Neural cell (in vitro differentiated cells): ENCODE measurements around the gene ME2.

ENCODE experiments used
- CTCF ChIP-seq: fragments of 450-650 bp; IDR thresholded peaks from 2 replicates; pipeline ENCODE4 v1.5.1; 2014; ENCODE audit warnings: antibody characterized with exemption, mild to moderate bottlenecking, moderate library complexity; ENCODE audit not compliant: poor library complexity, severe bottlenecking
- EP300 ChIP-seq: fragments of 450-650 bp; conservative IDR thresholded peaks from 2 replicates; pipeline ENCODE4 v1.6.1; 2014; ENCODE audit warnings: antibody characterized with exemption, mild to moderate bottlenecking, moderate library complexity; ENCODE audit not compliant: poor library complexity, severe bottlenecking
- POLR2AphosphoS5 ChIP-seq: IDR thresholded peaks from 2 replicates; pipeline ENCODE4 v1.6.1; 2012

DNA sequence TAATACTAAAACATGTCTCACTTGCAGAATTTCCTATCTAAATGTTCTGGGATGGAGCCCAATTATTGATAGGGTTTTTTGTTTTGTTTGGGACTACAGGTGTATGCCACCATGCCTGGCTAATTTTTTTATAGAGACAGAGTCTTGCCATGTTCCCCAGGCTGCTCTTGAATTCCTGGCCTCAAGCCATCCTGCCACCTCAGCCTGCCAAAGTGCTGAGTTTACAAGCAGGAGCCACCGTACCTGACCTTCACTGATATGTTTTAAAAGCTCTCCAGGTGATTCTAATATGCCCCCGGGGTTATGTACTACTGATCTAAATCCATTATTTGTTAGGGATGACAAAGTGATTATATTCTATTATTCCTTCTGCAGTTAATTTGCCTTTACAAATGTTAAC is 91.1 kb downstream of the ME2 start:
- no peak for TF ChIP-seq CTCF
- no peak for TF ChIP-seq EP300
- no peak for TF ChIP-seq POLR2AphosphoS5
